ENCODE data around the gene NME3.

DNA sequence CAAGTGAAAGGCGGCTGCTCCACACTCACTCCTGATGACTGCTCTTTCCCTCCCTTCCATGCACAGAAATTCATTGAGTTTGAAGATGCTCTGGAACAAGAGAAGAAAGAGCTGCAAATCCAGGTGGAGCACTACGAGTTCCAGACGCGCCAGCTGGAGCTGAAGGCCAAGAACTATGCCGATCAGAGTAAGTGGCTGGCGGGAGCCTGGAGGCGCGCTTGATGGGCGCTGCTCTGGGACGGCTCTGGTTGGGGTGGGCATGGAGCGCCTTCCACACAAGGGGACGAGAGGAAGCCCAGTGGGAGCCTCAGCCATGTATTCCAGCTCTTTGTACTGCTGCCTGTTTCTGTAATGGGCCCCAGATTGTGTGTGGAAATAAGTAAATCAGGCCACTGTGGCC, 46.9 kb downstream of the NME3 start:
- no peak for TF ChIP-seq CTCF (IDR thresholded peaks at IDR 0.05)
- no peak for TF ChIP-seq NFE2L1 (CRISPR knock-in tag; IDR thresholded peaks at IDR 0.05)
- no peak for TF ChIP-seq NR3C1 (CRISPR knock-in tag; conservative IDR thresholded peaks at IDR 0.05; ENCODE audit: low read depth)
- no peak for TF ChIP-seq IRF2 (CRISPR knock-in tag; IDR thresholded peaks at IDR 0.05; ENCODE audit: borderline replicate concordance, low read depth)
- TF ChIP-seq, protein P1, sequence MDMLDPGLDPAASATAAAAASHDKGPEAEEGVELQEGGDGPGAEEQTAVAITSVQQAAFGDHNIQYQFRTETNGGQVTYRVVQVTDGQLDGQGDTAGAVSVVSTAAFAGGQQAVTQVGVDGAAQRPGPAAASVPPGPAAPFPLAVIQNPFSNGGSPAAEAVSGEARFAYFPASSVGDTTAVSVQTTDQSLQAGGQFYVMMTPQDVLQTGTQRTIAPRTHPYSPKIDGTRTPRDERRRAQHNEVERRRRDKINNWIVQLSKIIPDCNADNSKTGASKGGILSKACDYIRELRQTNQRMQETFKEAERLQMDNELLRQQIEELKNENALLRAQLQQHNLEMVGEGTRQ (CRISPR knock-in tag; IDR thresholded peaks at IDR 0.05): no peak
- no peak for TF ChIP-seq ZNF671 (CRISPR knock-in tag; IDR thresholded peaks at IDR 0.05)
- no peak for TF ChIP-seq ELF4 (CRISPR knock-in tag; IDR thresholded peaks at IDR 0.05; ENCODE audit: low read depth)
- TF ChIP-seq FOXP1 (CRISPR knock-in tag; IDR thresholded peaks at IDR 0.05; ENCODE audit: borderline replicate concordance): no peak
- TF ChIP-seq ATF2 (CRISPR knock-in tag; IDR thresholded peaks at IDR 0.05; ENCODE audit: borderline replicate concordance, low read depth): no peak
